OCI-LY7 (cell line): ENCODE data around the gene MDFIC.

Source experiments
- CTCF ChIP-seq: fragments of 200-600 bp; sonication (generic); conservative IDR thresholded peaks from 2 replicates; pipeline ENCODE4 v1.5.1; 2014; ENCODE audit warnings: mild to moderate bottlenecking, antibody characterized with exemption, low read length, moderate library complexity, mixed read lengths
- EZH2phosphoT487 ChIP-seq: fragments of 200-600 bp; sonication (generic); IDR thresholded peaks from 2 replicates; pipeline ENCODE4 v1.6.1; 2018; ENCODE audit warnings: low read depth, borderline replicate concordance, mild to moderate bottlenecking, mixed run types, antibody characterized with exemption, low read length, moderate library complexity, mixed read lengths

GRCh38 chr7:115032715-115033703, 111.1 kb downstream of the MDFIC start:
- no peak for TF ChIP-seq CTCF
- no peak for TF ChIP-seq EZH2phosphoT487
